ENCODE results near the gene FBXO24.
"Not testable (repeated sequence)": the region's sequence is repeated elsewhere in the genome, so short reads cannot be mapped to it uniquely, and the experiment has no call there.

Gene FBXO24

GRCh38 chr7:100561491-100562194 lies 24.5 kb upstream of the FBXO24 start:
- no peak for DNase-seq

GRCh38 chr7:100562195-100563099 lies 23.7 kb upstream of the FBXO24 start:
- no peak for DNase-seq

GRCh38 chr7:100563100-100563564 lies 23.0 kb upstream of the FBXO24 start:
- no peak for DNase-seq

- peak; percentile 91 for DNase-seq
These were observed 22.2 kb upstream of the FBXO24 start for GRCh38 chr7:100563809-100564400.

GRCh38 chr7:100564405-100564804 lies 21.7 kb upstream of the FBXO24 start:
- DNase-seq: not testable (repeated sequence)

- no peak for DNase-seq
These were observed 21.0 kb upstream of the FBXO24 start for GRCh38 chr7:100565133-100565571.

GRCh38 chr7:100566018-100566531 lies 20.1 kb upstream of the FBXO24 start:
- DNase-seq: no peak

- no peak for DNase-seq
These were observed 18.9 kb upstream of the FBXO24 start for GRCh38 chr7:100567031-100567730.

- DNase-seq: no peak
These were observed 18.4 kb upstream of the FBXO24 start for GRCh38 chr7:100567751-100568175.

GRCh38 chr7:100568176-100568895 lies 17.8 kb upstream of the FBXO24 start:
- peak; percentile 42 for DNase-seq

- peak; percentile 91 for DNase-seq
These were observed 17.0 kb upstream of the FBXO24 start for GRCh38 chr7:100568896-100569844.

- DNase-seq: no peak
These were observed 14.9 kb upstream of the FBXO24 start for GRCh38 chr7:100570954-100571828.

GRCh38 chr7:100571829-100572116 lies 14.4 kb upstream of the FBXO24 start:
- no peak for DNase-seq

GRCh38 chr7:100572281-100572948 lies 13.7 kb upstream of the FBXO24 start:
- DNase-seq: no peak

- no peak for DNase-seq
These were observed 13.0 kb upstream of the FBXO24 start for GRCh38 chr7:100572949-100573675.

GRCh38 chr7:100573691-100574361 lies 12.3 kb upstream of the FBXO24 start, which contains the start of gene SAP25:
TSS of gene SAP25 (minus strand) at chr7:100573900. CDS start at chr7:100573742, 158 bp downstream.
- DNase-seq: no peak

- DNase-seq: no peak
These were observed 11.5 kb upstream of the FBXO24 start for GRCh38 chr7:100574362-100575205.

All from hematopoietic multipotent progenitor cell treated with erythropoietin and hydrocortisone succinate and interleukin-3 and kit ligand, for 4 days (in vitro differentiated cells).